ENCODE data around the gene ASB2. TPM values are rescaled to one million over a fixed set of nuclear protein-coding genes. Genes with fewer than 3 reads are reported as not detected.

Gene ASB2
- total RNA-seq, 1 experiment from 2014 or later, result 0.40 TPM

DNA sequence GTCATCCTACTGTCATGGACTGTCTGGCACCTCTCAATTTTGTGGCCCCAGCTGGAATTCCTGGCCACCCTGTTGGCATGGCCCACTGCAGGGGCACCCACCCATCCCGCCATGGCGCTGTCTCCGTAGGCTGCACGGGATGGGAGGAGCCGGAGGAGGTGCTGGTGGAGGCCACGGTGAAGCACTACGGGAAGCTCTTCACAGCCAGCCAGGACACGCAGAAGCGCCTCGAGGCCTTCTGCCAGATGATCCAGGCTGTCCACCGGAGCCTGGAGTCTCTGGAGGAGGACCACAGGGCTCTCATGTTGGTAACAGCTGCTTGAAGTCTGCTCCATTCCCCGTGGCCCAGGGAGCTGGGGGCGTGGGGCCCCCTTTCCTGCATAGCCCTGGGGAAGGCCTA is 24.6 kb upstream of the ASB2 start:
- DNase-seq (ENCODE audit: low read depth), result no peak

DNA sequence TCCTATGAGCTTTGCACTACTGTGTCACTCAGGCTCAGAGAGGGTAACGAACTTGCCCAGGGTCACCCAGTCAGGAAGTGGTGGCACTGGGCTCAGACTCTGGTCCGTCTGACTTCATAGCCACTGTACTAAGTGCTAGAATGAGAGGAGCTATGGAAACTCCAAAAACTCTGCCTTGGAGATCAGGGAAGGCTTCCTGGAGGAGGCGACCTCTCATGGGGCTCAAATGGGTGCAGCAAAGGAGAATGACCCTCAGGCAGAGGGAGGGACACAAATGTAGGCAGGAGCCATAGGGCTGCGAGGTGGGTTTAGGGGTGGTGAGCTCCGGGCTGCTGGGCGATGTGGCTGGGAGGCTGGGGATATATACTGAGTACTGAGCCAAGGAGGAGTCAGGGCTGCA is 23.9 kb upstream of the ASB2 start:
- DNase-seq (ENCODE audit: low read depth), result no peak

DNA sequence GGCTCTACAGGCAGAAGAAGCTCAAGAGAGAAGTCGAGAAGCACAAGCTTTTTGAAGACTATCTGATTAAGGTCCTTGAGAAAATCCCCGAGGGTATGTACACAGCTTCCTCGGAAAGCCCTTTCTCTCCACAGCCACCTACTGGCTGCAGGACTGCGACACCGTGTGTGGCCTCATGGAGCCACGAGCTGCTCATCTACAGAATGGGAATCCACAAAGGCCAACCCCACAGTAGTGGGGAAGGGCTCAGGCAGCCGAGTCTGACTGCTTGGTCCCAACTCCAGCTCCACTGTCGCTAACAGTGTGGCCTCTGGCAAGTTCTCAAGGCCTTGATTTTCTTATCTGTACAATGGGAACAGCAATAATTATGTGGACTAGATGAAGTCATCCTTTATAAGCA is 23.2 kb upstream of the ASB2 start:
- DNase-seq (ENCODE audit: low read depth), result no peak

DNA sequence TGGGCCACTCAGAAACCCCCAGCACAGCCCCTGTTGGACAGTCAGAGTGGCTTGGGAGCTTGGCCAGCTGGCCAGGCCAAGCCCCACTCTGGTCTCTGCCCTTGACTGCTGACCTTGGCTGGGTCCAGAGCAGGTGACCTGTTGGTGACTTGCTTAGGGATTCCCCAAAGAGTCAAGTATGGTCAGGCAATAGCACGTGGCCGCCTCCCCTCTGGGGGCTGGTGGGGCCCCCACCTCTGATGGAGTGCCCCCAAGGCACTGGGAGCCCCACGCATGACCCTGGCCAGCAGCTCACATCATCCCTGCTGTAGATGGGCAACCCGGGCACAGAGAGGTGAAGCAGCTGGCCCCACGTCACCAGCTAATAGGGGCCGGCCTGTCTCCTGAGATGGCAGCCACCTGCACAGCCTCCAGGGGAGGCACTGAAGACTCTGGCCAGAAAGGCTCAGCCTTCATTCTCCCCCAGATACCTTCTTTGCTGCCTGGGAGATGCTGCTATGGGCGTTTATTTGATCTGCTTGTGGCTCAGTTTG is 22.6 kb upstream of the ASB2 start:
- DNase-seq (ENCODE audit: low read depth), result no peak

DNA sequence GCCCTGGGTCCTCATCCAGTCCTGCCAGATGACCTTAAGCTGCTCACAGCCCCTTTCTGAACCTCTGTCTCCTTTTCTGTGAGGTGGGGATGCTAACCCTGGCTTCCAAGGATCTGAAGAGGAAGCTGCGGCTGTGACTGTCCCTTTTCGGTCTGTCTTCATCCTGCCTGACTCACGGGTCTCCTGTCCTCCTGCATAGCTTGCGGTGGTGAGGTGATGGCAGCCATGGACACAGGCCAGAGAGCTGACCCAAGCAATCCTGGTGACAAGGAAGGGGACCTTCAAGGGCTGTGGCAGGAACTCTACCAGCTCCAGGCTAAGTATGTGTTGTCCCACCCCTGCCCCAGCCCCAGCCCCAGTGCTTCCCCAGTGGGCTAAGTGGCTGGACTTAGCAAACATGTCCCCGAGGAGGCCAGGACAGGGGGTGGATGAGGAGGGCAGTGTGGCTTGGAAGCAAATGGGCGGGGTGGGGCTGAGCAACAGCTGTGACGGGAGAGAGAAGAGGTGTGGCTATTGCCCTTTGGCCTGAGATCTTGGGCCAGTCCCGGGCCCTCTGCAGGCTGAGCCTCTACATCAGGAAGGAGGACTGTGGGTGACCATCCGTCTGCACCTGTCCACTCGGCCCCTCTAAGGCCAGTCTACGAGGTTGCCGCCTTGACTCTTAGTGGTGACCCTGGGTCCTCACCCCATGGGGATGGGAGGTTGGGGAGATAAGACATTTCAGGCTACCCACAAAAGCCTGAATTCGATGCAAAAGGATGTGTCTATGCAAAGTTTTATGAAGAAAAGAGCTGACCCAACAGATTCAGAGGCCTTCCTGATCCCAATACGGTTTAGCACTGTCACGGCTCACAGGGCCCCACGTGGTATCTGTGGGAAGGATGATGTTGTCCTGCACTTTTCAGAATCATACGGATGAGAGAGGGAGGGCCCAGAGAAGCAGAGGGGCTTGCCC is 21.8 kb upstream of the ASB2 start:
- DNase-seq (ENCODE audit: low read depth), result no peak

DNA sequence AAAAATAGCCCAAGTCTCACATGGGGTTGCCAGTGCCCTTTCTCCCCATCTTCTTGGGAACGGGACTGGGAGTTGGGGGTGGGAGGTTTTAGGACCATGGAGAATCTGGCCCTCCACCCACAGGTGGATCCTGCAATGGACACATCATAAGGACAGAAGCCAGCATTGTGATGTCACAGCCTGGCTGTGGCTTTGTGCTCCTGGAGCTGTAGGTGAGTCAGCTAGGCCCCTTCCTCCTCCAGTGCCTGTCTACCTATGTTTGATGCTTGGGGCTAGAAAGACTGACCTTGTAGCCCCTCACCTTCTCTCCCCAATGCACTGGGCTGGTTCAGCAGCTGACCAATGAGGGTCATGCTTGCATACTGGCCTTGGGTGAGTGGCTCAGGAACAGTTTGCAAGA is 20.7 kb upstream of the ASB2 start, which contains the start of gene CCDC197:
Gene CCDC197 (plus strand): TSS at position 220 of the 400 bp plus-strand sequence. CDS start 831 bp downstream, outside the sequence.
- no peak for DNase-seq (ENCODE audit: low read depth)

DNA sequence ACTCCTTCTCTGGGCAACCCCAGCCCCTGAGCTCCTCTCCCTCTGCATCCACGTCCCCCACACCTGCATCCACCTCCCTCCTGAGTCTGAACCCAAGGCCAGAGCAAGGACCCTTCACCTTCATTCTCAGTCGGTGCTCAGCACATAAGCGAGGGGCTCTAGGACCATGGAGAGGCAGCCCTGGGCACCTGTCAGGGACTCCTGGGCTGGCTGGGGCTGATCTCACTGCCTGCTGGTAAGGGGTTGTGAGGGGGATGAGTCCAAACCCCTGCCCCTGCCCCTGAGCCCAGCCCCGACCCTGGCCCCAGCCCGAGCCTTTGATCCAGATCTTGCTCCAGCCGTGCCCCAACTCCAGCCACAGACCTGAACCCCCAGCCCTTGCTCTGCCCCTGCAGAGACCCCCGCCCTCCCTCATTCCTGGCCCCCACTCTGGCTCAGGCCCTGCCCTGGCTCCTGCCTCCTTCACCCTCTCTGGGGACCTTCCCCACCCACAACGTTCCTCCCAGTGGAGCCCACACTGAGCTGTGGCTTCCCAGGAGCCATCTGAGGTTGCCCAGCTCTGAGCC is 19.8 kb upstream of the ASB2 start:
- DNase-seq (ENCODE audit: low read depth), result no peak

DNA sequence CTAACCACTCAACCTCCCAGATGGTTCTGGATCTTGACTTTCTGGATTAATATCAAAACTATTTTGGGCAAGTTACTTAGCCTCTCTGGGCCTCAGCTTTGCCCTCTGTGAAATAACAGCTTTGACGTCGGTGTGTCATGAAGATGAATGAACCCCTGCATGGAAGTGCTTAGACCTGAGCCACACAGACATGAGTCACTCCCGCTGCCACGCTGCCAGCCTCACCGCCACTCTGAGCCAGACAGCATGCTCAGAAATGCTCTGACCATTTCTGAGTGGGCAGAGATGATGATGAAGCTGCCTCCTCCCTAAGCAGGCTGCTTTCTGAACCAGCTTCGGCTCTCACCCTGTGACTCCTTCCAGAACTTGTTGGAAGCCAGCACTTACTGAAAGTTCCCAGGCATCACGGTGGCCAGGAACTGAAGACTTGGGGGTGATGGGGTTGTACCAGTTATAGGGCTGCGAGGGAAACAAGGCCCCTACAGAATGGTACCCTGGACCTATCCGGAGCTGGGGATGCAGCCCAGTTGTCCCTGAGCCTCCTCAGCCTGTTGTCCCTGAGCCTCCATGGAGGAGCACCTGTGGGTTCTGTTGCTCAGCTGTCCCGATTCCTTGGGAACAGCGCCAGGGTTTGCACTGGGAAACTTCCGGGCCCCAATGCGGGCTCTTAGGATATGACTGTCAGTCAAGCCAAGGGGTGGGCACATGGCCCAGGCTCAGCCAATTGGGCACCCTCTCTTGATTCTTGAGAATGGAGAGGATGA is 18.7 kb upstream of the ASB2 start:
- DNase-seq (ENCODE audit: low read depth), result peak; percentile 56

DNA sequence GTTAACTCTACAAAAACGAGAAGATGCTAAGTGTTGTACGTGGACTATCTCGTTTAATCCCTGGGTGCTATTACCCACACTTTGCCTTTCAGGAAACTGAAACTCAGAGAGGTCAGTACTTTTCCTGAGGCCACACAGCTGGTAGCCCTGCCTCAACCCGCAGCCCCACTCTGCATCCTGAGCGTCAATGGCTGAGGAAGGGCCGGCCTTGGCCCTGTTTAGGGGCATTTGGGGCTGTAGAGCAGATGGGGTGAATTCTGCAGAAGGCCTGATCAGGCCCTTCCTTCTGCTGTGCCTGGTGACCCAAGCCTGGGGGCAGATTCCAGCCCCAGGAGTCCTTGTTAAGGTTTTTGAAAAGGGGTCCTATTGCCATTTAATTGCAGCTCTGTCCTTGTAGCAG is 17.0 kb upstream of the ASB2 start:
- no peak for DNase-seq (ENCODE audit: low read depth)

DNA sequence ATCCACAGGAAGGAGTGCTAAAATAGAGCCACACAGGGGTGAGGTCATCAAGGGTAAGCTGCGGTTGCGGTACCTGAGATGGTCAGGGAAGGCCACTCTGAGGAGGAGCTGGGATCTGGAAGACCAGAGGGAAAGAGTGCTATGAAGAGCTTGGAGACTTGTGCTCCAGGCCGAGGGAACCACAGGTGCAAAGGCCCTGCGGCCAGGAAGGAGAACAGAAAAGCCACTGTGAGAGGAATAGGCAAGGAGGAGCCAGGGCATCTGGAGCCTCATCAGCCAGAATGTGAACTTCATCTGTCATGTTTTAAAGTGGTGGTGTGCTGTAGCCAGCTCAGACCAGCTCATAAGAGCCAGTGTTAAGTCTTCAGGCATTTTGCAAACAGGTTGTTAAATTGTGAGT is 15.3 kb upstream of the ASB2 start:
- no peak for DNase-seq (ENCODE audit: low read depth)

DNA sequence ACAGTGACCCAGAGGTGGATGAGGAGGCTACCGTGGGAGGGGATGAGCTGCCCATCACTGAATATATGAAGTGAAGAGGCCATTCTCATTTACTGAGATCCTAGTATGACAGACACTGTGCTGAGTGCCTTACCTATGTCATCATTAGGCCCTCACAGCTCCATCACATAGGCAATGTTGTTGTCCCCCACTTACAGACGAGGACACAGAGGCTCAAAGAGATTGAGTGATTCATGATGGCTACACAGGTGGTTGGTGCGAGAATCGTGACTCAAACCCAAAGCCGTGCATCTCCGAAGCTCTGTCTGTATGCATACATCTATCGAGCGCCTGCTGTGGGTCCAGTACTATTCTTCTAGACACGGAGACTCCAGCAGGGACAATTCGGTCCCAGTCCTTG is 14.8 kb upstream of the ASB2 start:
- no peak for DNase-seq (ENCODE audit: low read depth)

DNA sequence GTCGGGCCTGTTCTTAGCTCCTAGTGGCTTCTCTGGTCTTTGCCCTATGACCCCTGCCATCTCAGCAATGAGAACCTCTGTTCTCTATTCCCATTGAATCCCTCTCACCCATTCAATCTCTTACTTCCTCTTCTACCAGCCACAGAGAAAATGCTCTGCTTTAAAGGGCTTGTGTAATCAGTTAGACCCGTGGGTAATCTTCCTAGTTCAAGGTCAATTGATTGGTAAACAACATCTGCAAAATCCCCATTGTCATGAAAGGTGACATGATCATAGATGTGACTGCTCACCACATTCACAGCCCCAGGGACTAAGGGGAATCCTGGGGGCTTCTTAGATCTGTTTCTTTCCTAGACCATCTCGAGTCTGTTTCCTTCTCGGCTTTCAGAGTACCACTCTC is 13.6 kb upstream of the ASB2 start:
- no peak for DNase-seq (ENCODE audit: low read depth)

DNA sequence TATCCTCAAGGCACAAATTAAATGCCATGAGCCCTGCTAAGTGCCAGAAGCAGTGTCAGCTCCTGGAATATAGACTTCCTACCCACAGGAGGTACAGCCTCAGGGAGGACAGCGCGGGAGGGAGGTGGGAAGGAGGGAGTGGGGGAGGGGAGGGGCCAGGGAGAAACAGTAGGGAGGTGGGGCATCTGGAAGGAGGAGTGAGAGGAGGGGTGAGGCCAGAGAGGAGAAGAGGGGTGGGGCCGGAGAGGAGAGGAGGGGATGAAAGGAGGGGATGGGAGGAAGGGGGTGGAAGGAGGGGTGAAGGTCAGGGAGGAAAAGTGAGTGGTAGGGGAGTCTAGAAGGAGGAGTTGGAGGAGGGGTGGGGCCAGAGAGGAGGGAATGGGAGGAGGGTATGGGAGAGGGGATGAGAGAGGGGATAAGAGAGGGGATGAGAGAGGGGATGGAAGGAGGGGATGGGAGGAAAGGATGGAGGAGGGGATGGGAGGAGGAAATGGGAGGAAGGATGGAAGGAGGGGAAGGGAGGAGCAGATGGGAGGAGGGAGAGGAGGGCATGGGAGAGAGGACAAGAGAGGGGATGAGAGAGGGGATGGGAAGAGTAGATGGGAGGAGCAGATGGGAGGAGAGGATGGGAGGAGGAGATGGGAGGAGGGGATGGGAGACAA is 11.6 kb upstream of the ASB2 start:
- no peak for DNase-seq (ENCODE audit: low read depth)

DNA sequence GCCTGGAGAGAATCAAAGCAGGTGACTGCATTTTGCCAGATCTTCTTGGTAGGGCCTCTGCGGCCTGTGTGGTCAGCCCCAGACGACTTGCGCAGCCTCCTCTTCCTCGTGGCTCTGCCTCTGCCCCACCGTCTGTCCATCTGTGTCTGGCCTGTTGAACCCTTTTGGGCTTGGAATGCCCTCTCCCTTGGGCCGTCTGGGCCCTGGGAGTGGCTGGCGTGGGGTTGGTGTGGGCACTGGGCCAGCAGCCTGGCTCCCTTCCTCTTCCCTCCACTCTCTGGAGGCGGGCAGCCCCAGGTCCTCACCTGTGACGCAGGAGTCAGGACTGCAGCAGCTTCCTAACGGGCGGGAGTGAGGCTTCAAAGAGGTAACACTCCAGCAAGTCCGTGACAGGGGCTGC is 11.0 kb upstream of the ASB2 start:
- no peak for DNase-seq (ENCODE audit: low read depth)

DNA sequence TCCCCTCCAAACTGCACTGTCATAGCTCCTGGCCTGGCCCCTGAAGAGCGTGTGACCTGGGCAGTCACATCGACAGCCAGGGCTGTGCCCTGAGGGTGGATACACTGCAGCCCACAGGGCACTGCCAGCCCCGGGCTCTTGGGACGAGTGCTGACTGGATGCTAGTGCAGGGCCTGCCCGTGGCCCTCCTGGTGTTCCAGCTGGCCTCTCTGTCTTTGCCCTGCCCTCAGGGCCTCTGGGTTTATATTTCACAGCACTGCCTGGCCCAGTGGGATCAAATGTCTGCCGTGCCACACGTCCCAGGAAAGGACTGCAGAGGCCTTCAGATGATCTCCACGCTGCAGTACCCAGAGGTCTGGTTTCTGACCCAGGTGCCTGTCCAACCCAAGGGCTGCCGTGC is 10.6 kb upstream of the ASB2 start:
- no peak for DNase-seq (ENCODE audit: low read depth)

DNA sequence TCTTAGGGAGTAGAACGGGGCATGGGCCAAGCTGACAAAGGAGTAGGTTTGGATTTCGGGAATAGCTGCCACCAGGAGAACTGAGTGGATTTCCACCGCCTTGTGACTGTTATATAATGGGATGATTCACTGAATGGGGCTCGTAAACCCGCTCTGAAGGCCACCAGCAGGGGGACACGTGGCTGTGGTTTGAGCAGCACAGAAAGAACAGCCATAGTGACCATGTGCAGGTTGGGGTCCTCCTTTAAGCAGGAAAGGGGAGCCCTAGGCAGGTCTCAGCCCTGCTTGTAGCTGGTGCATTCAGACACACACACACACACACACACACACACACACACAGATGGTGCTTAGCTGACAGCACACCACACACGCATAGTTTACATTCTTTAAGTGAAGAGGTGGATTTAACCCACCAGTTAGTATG is 8.6 kb upstream of the ASB2 start:
- peak; percentile 44 for DNase-seq (ENCODE audit: low read depth)

DNA sequence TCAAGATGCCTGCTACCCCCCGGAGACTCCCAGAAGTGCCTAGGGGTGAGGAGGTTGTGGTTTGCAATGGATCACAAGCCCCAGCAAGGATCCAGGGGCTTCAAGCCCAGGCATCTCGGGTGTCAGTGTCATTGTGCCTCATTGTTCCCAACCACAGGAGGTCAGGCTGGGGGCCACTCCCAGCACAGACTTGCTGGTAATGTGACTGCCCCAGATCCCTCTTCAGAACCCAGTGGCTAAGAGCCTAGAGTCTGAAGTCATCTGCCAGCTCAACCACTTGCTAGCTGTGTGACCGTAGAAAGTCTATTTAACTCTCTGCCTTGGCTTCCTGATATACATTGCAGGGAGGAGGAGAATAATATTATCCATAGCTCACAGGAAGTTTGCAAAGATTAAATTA is 7.7 kb upstream of the ASB2 start:
- DNase-seq (ENCODE audit: low read depth), result no peak

DNA sequence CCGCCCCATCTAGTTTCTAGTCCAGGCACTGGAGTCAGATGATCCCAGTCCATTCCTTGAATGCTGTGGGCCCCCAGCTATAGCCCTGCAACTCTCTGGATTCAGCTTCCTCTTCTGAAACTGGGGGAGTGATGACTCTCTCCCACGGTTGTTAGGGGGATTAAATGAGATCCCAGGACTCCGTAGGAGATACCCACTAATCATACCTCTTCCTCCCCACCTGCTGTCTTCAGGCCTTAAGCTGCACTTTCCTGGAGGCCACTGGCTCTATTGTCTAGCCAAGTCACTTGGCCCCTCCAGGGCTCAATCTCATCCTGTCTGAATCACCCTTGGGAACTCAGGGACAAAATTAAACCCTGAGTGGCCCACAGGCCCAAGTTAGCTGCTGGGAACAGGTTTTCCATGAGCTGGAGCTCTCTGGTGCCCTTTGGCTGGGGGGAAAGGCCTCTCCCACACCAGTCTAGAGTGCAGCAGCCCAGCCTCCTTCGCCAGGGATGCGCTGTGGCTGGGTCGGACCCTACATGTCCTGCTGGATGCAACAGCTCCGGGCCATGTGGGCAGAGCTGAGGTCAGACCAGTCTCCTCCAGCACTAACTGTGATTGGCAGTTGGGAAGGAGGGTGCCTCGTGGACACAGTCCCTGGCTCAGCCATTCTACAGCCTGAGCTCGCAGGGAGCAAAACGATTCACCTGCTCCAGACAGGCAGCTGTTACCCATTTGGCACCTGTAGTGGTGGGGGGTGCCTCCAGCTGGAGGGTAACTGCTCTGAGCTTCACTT is 6.0 kb upstream of the ASB2 start:
- no peak for DNase-seq (ENCODE audit: low read depth)

DNA sequence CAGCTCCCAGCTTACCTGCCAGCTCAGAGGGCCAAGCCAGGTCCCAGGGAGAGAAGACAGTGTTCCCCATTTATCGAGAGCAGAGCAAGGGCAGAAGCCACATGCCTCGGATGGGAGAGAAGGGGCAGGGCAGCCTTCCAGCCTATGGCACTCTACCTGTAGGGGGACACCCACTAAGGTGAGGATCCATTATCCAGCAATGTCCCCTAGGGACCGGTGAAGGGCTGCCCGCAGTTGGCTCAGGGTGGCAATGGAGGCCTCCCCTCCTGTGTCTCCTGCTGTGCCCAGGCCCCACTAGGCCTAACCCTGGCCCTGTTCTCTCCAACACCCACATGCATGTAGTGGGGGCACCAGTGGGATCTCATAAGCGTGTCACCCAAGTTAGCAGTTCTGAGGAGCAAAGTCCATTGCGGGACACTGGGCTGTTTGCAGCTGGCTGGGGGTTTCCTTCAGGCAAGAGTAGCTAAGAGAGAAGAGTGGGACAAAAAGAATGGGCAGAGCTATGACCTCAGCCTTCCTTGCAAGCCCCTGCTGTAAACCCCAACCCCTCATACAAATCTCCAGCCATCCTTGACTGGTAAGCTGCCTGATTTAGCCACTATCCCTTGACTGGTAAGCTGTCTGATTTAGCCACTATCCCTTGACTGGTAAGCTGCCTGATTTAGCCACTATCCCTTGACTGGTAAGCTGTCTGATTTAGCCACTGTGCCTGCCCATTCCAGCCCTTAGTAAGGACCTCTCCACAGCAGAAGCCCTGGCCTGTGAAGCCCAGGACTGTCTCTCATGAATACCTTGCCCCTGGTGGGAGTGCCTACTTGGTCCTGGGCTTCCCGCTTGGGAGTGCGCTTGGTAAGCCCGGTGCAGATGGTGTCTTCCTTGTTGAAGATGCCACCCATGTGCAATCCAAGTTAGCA is 5.2 kb upstream of the ASB2 start:
- no peak for DNase-seq (ENCODE audit: low read depth)

Measured in LHCN-M2 (cell line).